AG08395 (cell line): Measurements from ENCODE around the gene LRP4.

Experiments used
- DNase-seq: peaks from one replicate; pipeline ENCODE4 v3.0.0; 2012; ENCODE audit warnings: mixed read lengths, low spot score

LRP4 gene

GRCh38 chr11:46892838-46893237, 25.5 kb downstream of the LRP4 start:
- DNase-seq: no peak

- DNase-seq: no peak
Observed at GRCh38 chr11:46892109-46892508, 26.2 kb downstream of the LRP4 start.

GRCh38 chr11:46890665-46891064, 27.7 kb downstream of the LRP4 start:
- DNase-seq: no peak

- DNase-seq: peak; percentile 85
Observed at GRCh38 chr11:46889689-46890475, 28.5 kb downstream of the LRP4 start.

- DNase-seq: no peak
Observed at GRCh38 chr11:46889251-46889650, 29.1 kb downstream of the LRP4 start.

GRCh38 chr11:46888636-46889035, 29.7 kb downstream of the LRP4 start:
- no peak for DNase-seq

- DNase-seq: no peak
Observed at GRCh38 chr11:46886211-46886610, 32.1 kb downstream of the LRP4 start.

- DNase-seq: no peak
Observed at GRCh38 chr11:46879056-46879585, 39.2 kb downstream of the LRP4 start.

- no peak for DNase-seq
Observed at GRCh38 chr11:46877580-46877979, 40.8 kb downstream of the LRP4 start.

GRCh38 chr11:46876471-46876870, 41.9 kb downstream of the LRP4 start:
- no peak for DNase-seq

GRCh38 chr11:46874586-46874985, 43.8 kb downstream of the LRP4 start:
- no peak for DNase-seq

GRCh38 chr11:46868912-46869311, 49.4 kb downstream of the LRP4 start:
- no peak for DNase-seq

- DNase-seq: peak; percentile 66
Observed at GRCh38 chr11:46865340-46865739, 53.0 kb downstream of the LRP4 start.

- no peak for DNase-seq
Observed at GRCh38 chr11:46860218-46860617, 58.1 kb downstream of the LRP4 start.

GRCh38 chr11:46858920-46859546, 59.3 kb downstream of the LRP4 start:
- no peak for DNase-seq

- DNase-seq: no peak
Observed at GRCh38 chr11:46857666-46858065, 60.7 kb downstream of the LRP4 start.

GRCh38 chr11:46856605-46857343, 61.6 kb downstream of the LRP4 start:
- DNase-seq: no peak

GRCh38 chr11:46855863-46856262, 62.5 kb downstream of the LRP4 start:
- no peak for DNase-seq

GRCh38 chr11:46855167-46855566, 63.2 kb downstream of the LRP4 start:
- no peak for DNase-seq

GRCh38 chr11:46850829-46851380, 67.4 kb downstream of the LRP4 start:
- DNase-seq: no peak

- DNase-seq: no peak
Observed at GRCh38 chr11:46849631-46850030, 68.7 kb downstream of the LRP4 start.

- no peak for DNase-seq
Observed at GRCh38 chr11:46846510-46846830, 71.9 kb downstream of the LRP4 start.
